ENCODE measurements around the gene SOBP.

Gene SOBP

GRCh38 chr6:107488875-107489635 is 862 bp upstream of the SOBP start:
- peak; percentile 9 for DNase-seq (ENCODE audit: low read depth)

GRCh38 chr6:107490566-107491137 is 735 bp downstream of the SOBP start:
- DNase-seq (ENCODE audit: low read depth): no peak
- TF ChIP-seq CTCF (IDR thresholded peaks at IDR 0.05; ENCODE audit: insufficient read depth, low read depth, low read length, missing control alignments): no peak
- peak overlapping the region; percentile 65 for H3K4me3 ChIP-seq (ENCODE audit: low read depth, low read length)

More at GRCh38 chr6:107488875-107489635, 862 bp upstream of the SOBP start:
- no peak for TF ChIP-seq CTCF (IDR thresholded peaks at IDR 0.05; ENCODE audit: insufficient read depth, low read depth, low read length, missing control alignments)
- peak overlapping the region; percentile 56 for H3K4me3 ChIP-seq (ENCODE audit: low read depth, low read length)

GRCh38 chr6:107491138-107491609 is 1.3 kb downstream of the SOBP start:
- no peak for DNase-seq (ENCODE audit: low read depth)
- peak overlapping the region; percentile 65 for H3K4me3 ChIP-seq (ENCODE audit: low read depth, low read length)

GRCh38 chr6:107491760-107492660 is 2.1 kb downstream of the SOBP start:
- no peak for TF ChIP-seq CTCF (IDR thresholded peaks at IDR 0.05; ENCODE audit: insufficient read depth, low read depth, low read length, missing control alignments)
- H3K4me3 ChIP-seq (ENCODE audit: low read depth, low read length): no peak overlapping the region

More at GRCh38 chr6:107491138-107491609, 1.3 kb downstream of the SOBP start:
- TF ChIP-seq CTCF (IDR thresholded peaks at IDR 0.05; ENCODE audit: insufficient read depth, low read depth, low read length, missing control alignments): no peak

GRCh38 chr6:107493158-107494057 is 3.5 kb downstream of the SOBP start:
- no peak overlapping the region for H3K4me3 ChIP-seq (ENCODE audit: low read depth, low read length)
- no peak for DNase-seq (ENCODE audit: low read depth)
- TF ChIP-seq CTCF (IDR thresholded peaks at IDR 0.05; ENCODE audit: insufficient read depth, low read depth, low read length, missing control alignments): no peak

More at GRCh38 chr6:107491760-107492660, 2.1 kb downstream of the SOBP start:
- no peak for DNase-seq (ENCODE audit: low read depth)

- DNase-seq (ENCODE audit: low read depth): no peak
- no peak overlapping the region for H3K4me3 ChIP-seq (ENCODE audit: low read depth, low read length)
- TF ChIP-seq CTCF (IDR thresholded peaks at IDR 0.05; ENCODE audit: insufficient read depth, low read depth, low read length, missing control alignments): no peak
These were observed 5.3 kb downstream of the SOBP start for GRCh38 chr6:107495196-107495643.
